Measurements from ENCODE around the gene HNRNPF.

GRCh38 chr10:43399320-43400310 lies 9.4 kb downstream of the HNRNPF start:
- TF ChIP-seq ZNF23 (tag by site-specific recombination; IDR thresholded peaks at IDR 0.05; ENCODE audit: borderline replicate concordance) (no peak), TCF7L2 (IDR thresholded peaks at IDR 0.05; ENCODE audit: borderline replicate concordance, low read depth, low read length) (no peak), CTCF (tag by site-specific recombination; IDR thresholded peaks at IDR 0.05) (no peak), ZNF302 (tag by site-specific recombination; IDR thresholded peaks at IDR 0.05; ENCODE audit: low read depth) (no peak), PRDM10 (tag by site-specific recombination; IDR thresholded peaks at IDR 0.05) (no peak), ZNF416 (tag by site-specific recombination; IDR thresholded peaks at IDR 0.05) (no peak), ZNF157 (tag by site-specific recombination; IDR thresholded peaks at IDR 0.05) (no peak), ZNF274 (IDR thresholded peaks at IDR 0.05; ENCODE audit: low read length) (no peak), ZNF274 (tag by site-specific recombination; IDR thresholded peaks at IDR 0.05; ENCODE audit: borderline replicate concordance) (no peak), ZNF121 (tag by site-specific recombination; IDR thresholded peaks at IDR 0.05) (no peak), ZNF843 (tag by site-specific recombination; IDR thresholded peaks at IDR 0.05) (no peak), ZNF692 (tag by site-specific recombination; IDR thresholded peaks at IDR 0.05) (no peak), YY2 (tag by site-specific recombination; IDR thresholded peaks at IDR 0.05) (no peak)

Data from HEK293 (cell line).